Panc1 (cell line): ENCODE data around the gene KCNAB1.

Experiments
- POLR2AphosphoS5 ChIP-seq: IDR thresholded peaks from 2 replicates; pipeline ENCODE4 v1.6.1; 2012; ENCODE audit warnings: mild to moderate bottlenecking, low read depth, low read length, moderate library complexity
- SIN3A ChIP-seq: IDR thresholded peaks from 2 replicates; pipeline ENCODE4 v1.6.1; 2012; ENCODE audit warnings: low read depth, mild to moderate bottlenecking, low read length, moderate library complexity, borderline replicate concordance; ENCODE audit not compliant: insufficient read depth
- TCF7L2 ChIP-seq: IDR thresholded peaks from 2 replicates; pipeline ENCODE4 v1.6.1; 2011; ENCODE audit warnings: mild to moderate bottlenecking, low read depth, low read length, inconsistent platforms
- TF ChIP-seq, protein P1 (sequence below): fragments of 450-650 bp; IDR thresholded peaks from 2 replicates; pipeline ENCODE4 v1.5.1; 2017; ENCODE audit warnings: mild to moderate bottlenecking
- TF ChIP-seq, protein P2 (sequence below), 2 experiments: IDR thresholded peaks; 2 replicates each; pipeline ENCODE4 v1.6.1; 2011 to 2012; ENCODE audit warnings: low read depth in 2 of 2, control low read depth in 1 of 2, low read length in 1 of 2, mild to moderate bottlenecking in 1 of 2, moderate library complexity in 1 of 2; ENCODE audit not compliant: insufficient read depth in 1 of 2

DNA sequence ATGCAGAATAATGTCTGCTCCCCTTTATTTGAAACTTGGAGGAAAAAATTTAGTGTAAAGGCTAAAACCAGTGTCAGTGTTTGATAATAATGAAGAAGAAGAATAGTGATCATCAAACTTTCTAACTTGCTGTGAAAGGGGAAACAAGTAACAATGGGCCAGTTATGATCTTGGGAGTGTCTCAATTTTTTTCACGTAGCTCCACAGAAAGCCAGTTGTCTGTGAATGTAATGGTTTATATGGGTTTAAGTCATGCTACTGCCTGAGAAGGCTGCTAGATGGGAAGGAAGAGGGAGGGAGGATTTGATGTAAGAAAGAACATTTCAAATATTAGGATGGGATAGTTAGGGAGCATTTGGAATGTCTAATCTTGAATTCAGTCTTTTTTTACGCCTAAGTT, 455.7 kb downstream of the KCNAB1 start:
- TF ChIP-seq, protein P1, sequence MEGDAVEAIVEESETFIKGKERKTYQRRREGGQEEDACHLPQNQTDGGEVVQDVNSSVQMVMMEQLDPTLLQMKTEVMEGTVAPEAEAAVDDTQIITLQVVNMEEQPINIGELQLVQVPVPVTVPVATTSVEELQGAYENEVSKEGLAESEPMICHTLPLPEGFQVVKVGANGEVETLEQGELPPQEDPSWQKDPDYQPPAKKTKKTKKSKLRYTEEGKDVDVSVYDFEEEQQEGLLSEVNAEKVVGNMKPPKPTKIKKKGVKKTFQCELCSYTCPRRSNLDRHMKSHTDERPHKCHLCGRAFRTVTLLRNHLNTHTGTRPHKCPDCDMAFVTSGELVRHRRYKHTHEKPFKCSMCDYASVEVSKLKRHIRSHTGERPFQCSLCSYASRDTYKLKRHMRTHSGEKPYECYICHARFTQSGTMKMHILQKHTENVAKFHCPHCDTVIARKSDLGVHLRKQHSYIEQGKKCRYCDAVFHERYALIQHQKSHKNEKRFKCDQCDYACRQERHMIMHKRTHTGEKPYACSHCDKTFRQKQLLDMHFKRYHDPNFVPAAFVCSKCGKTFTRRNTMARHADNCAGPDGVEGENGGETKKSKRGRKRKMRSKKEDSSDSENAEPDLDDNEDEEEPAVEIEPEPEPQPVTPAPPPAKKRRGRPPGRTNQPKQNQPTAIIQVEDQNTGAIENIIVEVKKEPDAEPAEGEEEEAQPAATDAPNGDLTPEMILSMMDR, result no peak
- no peak for TF ChIP-seq POLR2AphosphoS5
- TF ChIP-seq, protein P2, sequence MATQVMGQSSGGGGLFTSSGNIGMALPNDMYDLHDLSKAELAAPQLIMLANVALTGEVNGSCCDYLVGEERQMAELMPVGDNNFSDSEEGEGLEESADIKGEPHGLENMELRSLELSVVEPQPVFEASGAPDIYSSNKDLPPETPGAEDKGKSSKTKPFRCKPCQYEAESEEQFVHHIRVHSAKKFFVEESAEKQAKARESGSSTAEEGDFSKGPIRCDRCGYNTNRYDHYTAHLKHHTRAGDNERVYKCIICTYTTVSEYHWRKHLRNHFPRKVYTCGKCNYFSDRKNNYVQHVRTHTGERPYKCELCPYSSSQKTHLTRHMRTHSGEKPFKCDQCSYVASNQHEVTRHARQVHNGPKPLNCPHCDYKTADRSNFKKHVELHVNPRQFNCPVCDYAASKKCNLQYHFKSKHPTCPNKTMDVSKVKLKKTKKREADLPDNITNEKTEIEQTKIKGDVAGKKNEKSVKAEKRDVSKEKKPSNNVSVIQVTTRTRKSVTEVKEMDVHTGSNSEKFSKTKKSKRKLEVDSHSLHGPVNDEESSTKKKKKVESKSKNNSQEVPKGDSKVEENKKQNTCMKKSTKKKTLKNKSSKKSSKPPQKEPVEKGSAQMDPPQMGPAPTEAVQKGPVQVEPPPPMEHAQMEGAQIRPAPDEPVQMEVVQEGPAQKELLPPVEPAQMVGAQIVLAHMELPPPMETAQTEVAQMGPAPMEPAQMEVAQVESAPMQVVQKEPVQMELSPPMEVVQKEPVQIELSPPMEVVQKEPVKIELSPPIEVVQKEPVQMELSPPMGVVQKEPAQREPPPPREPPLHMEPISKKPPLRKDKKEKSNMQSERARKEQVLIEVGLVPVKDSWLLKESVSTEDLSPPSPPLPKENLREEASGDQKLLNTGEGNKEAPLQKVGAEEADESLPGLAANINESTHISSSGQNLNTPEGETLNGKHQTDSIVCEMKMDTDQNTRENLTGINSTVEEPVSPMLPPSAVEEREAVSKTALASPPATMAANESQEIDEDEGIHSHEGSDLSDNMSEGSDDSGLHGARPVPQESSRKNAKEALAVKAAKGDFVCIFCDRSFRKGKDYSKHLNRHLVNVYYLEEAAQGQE (IDR thresholded peaks at IDR 0.05; ENCODE audit: insufficient read depth in 1 of 2, low read depth in 2 of 2, low read length in 1 of 2), result no peak
- TF ChIP-seq SIN3A, result no peak
- TF ChIP-seq TCF7L2, result no peak
